Lower leg skin (tissue), 3 donors: ENCODE measurements around the gene GHRL.

Experiments
- POLR2A ChIP-seq, 2 donors: fragments of 450-650 bp; IDR thresholded peaks; one replicate each; pipeline ENCODE4 v1.6.1; 2016 to 2017; ENCODE audit warnings: antibody characterized with exemption in 2 of 2, mild to moderate bottlenecking in 1 of 2, moderate library complexity in 1 of 2
- TF ChIP-seq, protein P1 (sequence below), 3 donors: fragments of 450-650 bp; IDR thresholded peaks; one replicate each; pipeline ENCODE4 v1.5.1; 2016; ENCODE audit warnings: antibody characterized with exemption in 3 of 3, mild to moderate bottlenecking in 3 of 3, moderate library complexity in 2 of 3

DNA sequence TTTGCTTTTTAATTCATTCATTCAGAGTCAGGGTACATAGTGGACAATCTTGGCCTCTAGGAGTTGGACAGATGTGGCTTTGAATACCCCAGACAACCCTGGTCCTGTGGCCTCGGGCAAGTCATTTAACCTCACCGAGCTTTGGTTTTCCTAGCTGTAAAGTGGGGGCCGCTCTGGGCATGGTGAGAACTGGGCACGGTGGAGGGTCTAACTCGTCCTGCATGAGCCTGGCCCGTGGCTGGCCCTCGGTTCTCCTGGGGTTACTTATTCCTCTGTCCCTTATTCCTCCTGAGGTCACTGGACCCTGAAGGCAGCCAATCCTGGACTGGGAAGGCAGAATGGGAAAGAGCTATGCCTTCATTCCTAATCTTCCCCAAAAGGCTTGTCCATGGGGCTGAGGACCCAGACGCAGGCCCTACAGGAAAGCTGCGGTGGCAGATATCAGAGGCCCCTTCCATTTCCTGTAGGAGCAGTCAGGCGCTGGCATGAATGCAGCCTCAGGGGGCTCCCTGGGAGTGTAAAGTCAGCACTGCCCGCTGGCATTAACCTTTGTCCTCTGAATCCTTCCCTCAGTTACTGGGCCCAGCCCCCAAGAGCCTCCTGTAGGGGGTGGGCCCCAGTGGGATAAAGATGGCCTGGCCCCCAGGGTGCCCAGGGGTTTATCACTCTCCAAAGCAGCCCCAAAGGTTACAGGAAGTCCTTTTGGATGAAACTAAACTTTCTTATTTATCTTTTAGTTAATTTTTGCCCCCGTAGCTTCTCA lies 46.0 kb upstream of the GHRL start:
- TF ChIP-seq, protein P1, sequence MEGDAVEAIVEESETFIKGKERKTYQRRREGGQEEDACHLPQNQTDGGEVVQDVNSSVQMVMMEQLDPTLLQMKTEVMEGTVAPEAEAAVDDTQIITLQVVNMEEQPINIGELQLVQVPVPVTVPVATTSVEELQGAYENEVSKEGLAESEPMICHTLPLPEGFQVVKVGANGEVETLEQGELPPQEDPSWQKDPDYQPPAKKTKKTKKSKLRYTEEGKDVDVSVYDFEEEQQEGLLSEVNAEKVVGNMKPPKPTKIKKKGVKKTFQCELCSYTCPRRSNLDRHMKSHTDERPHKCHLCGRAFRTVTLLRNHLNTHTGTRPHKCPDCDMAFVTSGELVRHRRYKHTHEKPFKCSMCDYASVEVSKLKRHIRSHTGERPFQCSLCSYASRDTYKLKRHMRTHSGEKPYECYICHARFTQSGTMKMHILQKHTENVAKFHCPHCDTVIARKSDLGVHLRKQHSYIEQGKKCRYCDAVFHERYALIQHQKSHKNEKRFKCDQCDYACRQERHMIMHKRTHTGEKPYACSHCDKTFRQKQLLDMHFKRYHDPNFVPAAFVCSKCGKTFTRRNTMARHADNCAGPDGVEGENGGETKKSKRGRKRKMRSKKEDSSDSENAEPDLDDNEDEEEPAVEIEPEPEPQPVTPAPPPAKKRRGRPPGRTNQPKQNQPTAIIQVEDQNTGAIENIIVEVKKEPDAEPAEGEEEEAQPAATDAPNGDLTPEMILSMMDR (IDR thresholded peaks at IDR 0.05): no peak
- TF ChIP-seq POLR2A (IDR thresholded peaks at IDR 0.05): no peak
